ENCODE measurements around the gene RNF123.

RNF123 gene

GRCh38 chr3:49725906-49726681 is 36.7 kb downstream of the RNF123 start:
- FAIRE-seq: no peak
- DNase-seq (ENCODE audit: insufficient read length, low spot score): no peak
- TF ChIP-seq CTCF (IDR thresholded peaks at IDR 0.05; ENCODE audit: insufficient read depth, missing control alignments): no peak

- FAIRE-seq: no peak
- TF ChIP-seq CTCF (IDR thresholded peaks at IDR 0.05; ENCODE audit: insufficient read depth, missing control alignments): no peak
- DNase-seq (ENCODE audit: insufficient read length, low spot score): no peak
Observed at GRCh38 chr3:49727154-49727923, 38.0 kb downstream of the RNF123 start.

- TF ChIP-seq CTCF (IDR thresholded peaks at IDR 0.05; ENCODE audit: insufficient read depth, missing control alignments): no peak
- DNase-seq (ENCODE audit: insufficient read length, low spot score) (no peak), FAIRE-seq (no peak)
Observed at GRCh38 chr3:49727924-49728361, 38.6 kb downstream of the RNF123 start.

- TF ChIP-seq CTCF (IDR thresholded peaks at IDR 0.05; ENCODE audit: insufficient read depth, missing control alignments): no peak
- DNase-seq (ENCODE audit: insufficient read length, low spot score) (no peak), FAIRE-seq (no peak)
Observed at GRCh38 chr3:49729966-49730609, 40.7 kb downstream of the RNF123 start.

GRCh38 chr3:49732597-49732996 is 43.2 kb downstream of the RNF123 start:
- DNase-seq (ENCODE audit: insufficient read length, low spot score) (no peak), FAIRE-seq (no peak)
- no peak for TF ChIP-seq CTCF (IDR thresholded peaks at IDR 0.05; ENCODE audit: insufficient read depth, missing control alignments)

GRCh38 chr3:49733551-49733950 is 44.2 kb downstream of the RNF123 start:
- DNase-seq (ENCODE audit: insufficient read length, low spot score): no peak
- TF ChIP-seq CTCF (IDR thresholded peaks at IDR 0.05; ENCODE audit: insufficient read depth, missing control alignments): no peak
- no peak for FAIRE-seq

All from D721Med (cell line).